AG04450 (cell line): Measurements from ENCODE around the gene ATP8B3. TPM values are rescaled to one million over a fixed set of nuclear protein-coding genes. Genes with fewer than 3 reads are reported as not detected.

ENCODE experiments used
- CTCF ChIA-PET: fragments of 300-600, 350-600 bp; formaldehyde crosslinking; extraction: SDS; loops from one replicate; lab custom pipeline; 2022; ENCODE audit warnings: antibody characterized with exemption, inconsistent platforms; lab: Charles Lee
- POLR2A ChIA-PET: fragments of 350-600 bp; formaldehyde crosslinking; extraction: SDS; loops from one replicate; lab custom pipeline; 2021; ENCODE audit warnings: antibody characterized with exemption, inconsistent platforms; lab: Yijun Ruan, JAX
- DNase-seq: peaks from one replicate; pipeline ENCODE4 v3.0.0-alpha.2; 2011; ENCODE audit warnings: low read depth, low spot score
- H3K27ac ChIP-seq: one replicate; pipeline ENCODE4 v1.5.1; 2012; ENCODE audit warnings: low read depth, low read length, control low read depth
- H3K27me3 ChIP-seq: one replicate; pipeline ENCODE4 v1.6.0; 2012; ENCODE audit warnings: low read length; ENCODE audit not compliant: control insufficient read depth, insufficient read depth
- H3K4me3 ChIP-seq: 2 replicates; pipeline ENCODE4 v1.5.1; 2011; ENCODE audit warnings: mild to moderate bottlenecking, low read depth, low read length, control low read depth
- H3K9me3 ChIP-seq: 2 replicates; pipeline ENCODE4 v1.5.1; 2012; ENCODE audit warnings: low read length; ENCODE audit not compliant: control insufficient read depth, insufficient read depth
- polyA plus RNA-seq: library from polyadenylated mRNA; depleted of rRNA; stranded (reverse); fragments of >200 nt; gene quantifications from 2 replicates; pipeline ENCODE4 v1.2.3, GENCODE V29; 2011
- TF ChIP-seq, protein P1 (sequence below): IDR thresholded peaks from 2 replicates; pipeline ENCODE4 v1.5.1; 2011; ENCODE audit warnings: low read depth, low read length, control low read depth, inconsistent platforms

The ATP8B3 gene
- polyA plus RNA-seq, 1 experiment: 2.7 TPM

- TF ChIP-seq, protein P1, sequence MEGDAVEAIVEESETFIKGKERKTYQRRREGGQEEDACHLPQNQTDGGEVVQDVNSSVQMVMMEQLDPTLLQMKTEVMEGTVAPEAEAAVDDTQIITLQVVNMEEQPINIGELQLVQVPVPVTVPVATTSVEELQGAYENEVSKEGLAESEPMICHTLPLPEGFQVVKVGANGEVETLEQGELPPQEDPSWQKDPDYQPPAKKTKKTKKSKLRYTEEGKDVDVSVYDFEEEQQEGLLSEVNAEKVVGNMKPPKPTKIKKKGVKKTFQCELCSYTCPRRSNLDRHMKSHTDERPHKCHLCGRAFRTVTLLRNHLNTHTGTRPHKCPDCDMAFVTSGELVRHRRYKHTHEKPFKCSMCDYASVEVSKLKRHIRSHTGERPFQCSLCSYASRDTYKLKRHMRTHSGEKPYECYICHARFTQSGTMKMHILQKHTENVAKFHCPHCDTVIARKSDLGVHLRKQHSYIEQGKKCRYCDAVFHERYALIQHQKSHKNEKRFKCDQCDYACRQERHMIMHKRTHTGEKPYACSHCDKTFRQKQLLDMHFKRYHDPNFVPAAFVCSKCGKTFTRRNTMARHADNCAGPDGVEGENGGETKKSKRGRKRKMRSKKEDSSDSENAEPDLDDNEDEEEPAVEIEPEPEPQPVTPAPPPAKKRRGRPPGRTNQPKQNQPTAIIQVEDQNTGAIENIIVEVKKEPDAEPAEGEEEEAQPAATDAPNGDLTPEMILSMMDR: no peak
- Histone ChIP-seq H3K27ac (no peak overlapping the region), H3K4me3 (no peak overlapping the region), H3K9me3 (peaks cover 4% of the 10 kb centered on the region; the same call in 1 of the 2 replicates), H3K27me3 (no peaks in the 10 kb centered on the region)
- CTCF ChIA-PET: no interaction called here
- no peak for DNase-seq
- POLR2A ChIA-PET: interaction anchor here (0.6 kb wide), 1 partner anchor 71 kb away, joined by 3 read pairs; no protein-coding TSS in a partner anchor
These were observed 18.9 kb upstream of the ATP8B3 start for GRCh38 chr19:1830978-1831377.

GRCh38 chr19:1830568-1830967, 18.5 kb upstream of the ATP8B3 start:
- Histone ChIP-seq H3K27ac (no peak overlapping the region), H3K9me3 (peaks cover 4% of the 10 kb centered on the region; the same call in 1 of the 2 replicates), H3K27me3 (no peaks in the 10 kb centered on the region), H3K4me3 (no peak overlapping the region)
- TF ChIP-seq, protein P1: no peak
- CTCF ChIA-PET: no interaction called here
- no peak for DNase-seq
- POLR2A ChIA-PET: interaction anchor here (0.6 kb wide), 1 partner anchor 71 kb away, joined by 3 read pairs; no protein-coding TSS in a partner anchor

- no peaks in the 10 kb centered on the region for H3K27me3 ChIP-seq
- no peak for DNase-seq
- ChIA-PET POLR2A (no interaction called here), CTCF (interaction anchor here (1.1 to 5.4 kb wide), 2 partner anchors 7 to 20 kb away, joined by 5 to 68 read pairs; no protein-coding TSS in a partner anchor)
- TF ChIP-seq, protein P1: no peak
- H3K4me3 ChIP-seq: no peak overlapping the region
- H3K27ac ChIP-seq: no peak overlapping the region
- peaks cover 4% of the 10 kb centered on the region; the same call in 1 of the 2 replicates for H3K9me3 ChIP-seq
These were observed 17.9 kb upstream of the ATP8B3 start for GRCh38 chr19:1829958-1830357.

- ChIA-PET POLR2A (no interaction called here), CTCF (interaction anchor here (0.5 to 5.4 kb wide), 3 partner anchors 8 to 282 kb away, joined by 4 to 68 read pairs (median 5); no protein-coding TSS in a partner anchor)
- Histone ChIP-seq H3K9me3 (peaks cover 4% of the 10 kb centered on the region; the same call in 1 of the 2 replicates), H3K4me3 (no peak overlapping the region), H3K27me3 (no peaks in the 10 kb centered on the region), H3K27ac (no peak overlapping the region)
- DNase-seq: no peak
- TF ChIP-seq, protein P1: no peak
These were observed 16.5 kb upstream of the ATP8B3 start for GRCh38 chr19:1828279-1829238.
